ENCODE results near the gene IL22RA2. TPM values are rescaled to one million over a fixed set of nuclear protein-coding genes. Genes with fewer than 3 reads are reported as not detected.

IL22RA2 gene
- total and polyA plus RNA-seq, 9 of the 15 experiments (the other 6 are each of a cell fraction or from before 2014, with no cell fraction given): 0.03 TPM; not detected in 8

GRCh38 chr6:137213331-137213740 lies 39.9 kb upstream of the IL22RA2 start (continued):
- TF ChIP-seq CCNT2 (IDR thresholded peaks at IDR 0.05; ENCODE audit: borderline replicate concordance, extremely low read depth, insufficient read length, low read depth, low read length) (no peak), GTF2A2 (tag; IDR thresholded peaks at IDR 0.05) (no peak), ZNF277 (CRISPR knock-in tag; IDR thresholded peaks at IDR 0.05; ENCODE audit: borderline replicate concordance) (no peak), ZBTB2 (IDR thresholded peaks at IDR 0.05) (0 out of 2 replicates have a peak, but pooled peaks have one; percentile 30), ZBTB43 (CRISPR knock-in tag; IDR thresholded peaks at IDR 0.05) (no peak), BRF1 (IDR thresholded peaks at IDR 0.05; ENCODE audit: borderline replicate concordance, extremely low read depth, insufficient read length) (no peak), NFIC (IDR thresholded peaks at IDR 0.05) (0 out of 2 replicates have a peak, but pooled peaks have one; percentile 18), GABPB2 (CRISPR knock-in tag; conservative IDR thresholded peaks at IDR 0.05) (no peak), ZBTB34 (CRISPR knock-in tag; IDR thresholded peaks at IDR 0.05) (no peak), MXI1 (IDR thresholded peaks at IDR 0.05; ENCODE audit: low read depth, low read length) (no peak), MECOM (CRISPR knock-in tag; IDR thresholded peaks at IDR 0.05) (no peak), ZFPM2 (CRISPR knock-in tag; IDR thresholded peaks at IDR 0.05) (no peak), ZNF740 (CRISPR knock-in tag; IDR thresholded peaks at IDR 0.05) (no peak), ZNF740 (tag; IDR thresholded peaks at IDR 0.05) (no peak), ZEB2 (IDR thresholded peaks at IDR 0.05) (peak; percentile 39; the same call in 1 of the 2 replicates), ZNF384 (IDR thresholded peaks at IDR 0.05; ENCODE audit: low read depth, low read length) (peak; percentile 75), SAFB (IDR thresholded peaks at IDR 0.05; ENCODE audit: borderline replicate concordance, low read depth, low read length) (no peak), TEAD1 (CRISPR knock-in tag; IDR thresholded peaks at IDR 0.05) (no peak), ZNF217 (CRISPR knock-in tag; IDR thresholded peaks at IDR 0.05) (no peak), MTA1 (IDR thresholded peaks at IDR 0.05; ENCODE audit: borderline replicate concordance) (no peak), KLF10 (CRISPR knock-in tag; IDR thresholded peaks at IDR 0.05) (no peak)

Measured in K562 (cell line).